GM12801 (cell line): Measurements from ENCODE around the gene RBM15B.

Experiments used
- TF ChIP-seq, protein P1 (sequence below): IDR thresholded peaks from one replicate; pipeline ENCODE4 v1.5.1; 2011; ENCODE audit warnings: control low read depth; ENCODE audit not compliant: insufficient read length; ENCODE audit errors: extremely low read depth

The RBM15B gene

DNA sequence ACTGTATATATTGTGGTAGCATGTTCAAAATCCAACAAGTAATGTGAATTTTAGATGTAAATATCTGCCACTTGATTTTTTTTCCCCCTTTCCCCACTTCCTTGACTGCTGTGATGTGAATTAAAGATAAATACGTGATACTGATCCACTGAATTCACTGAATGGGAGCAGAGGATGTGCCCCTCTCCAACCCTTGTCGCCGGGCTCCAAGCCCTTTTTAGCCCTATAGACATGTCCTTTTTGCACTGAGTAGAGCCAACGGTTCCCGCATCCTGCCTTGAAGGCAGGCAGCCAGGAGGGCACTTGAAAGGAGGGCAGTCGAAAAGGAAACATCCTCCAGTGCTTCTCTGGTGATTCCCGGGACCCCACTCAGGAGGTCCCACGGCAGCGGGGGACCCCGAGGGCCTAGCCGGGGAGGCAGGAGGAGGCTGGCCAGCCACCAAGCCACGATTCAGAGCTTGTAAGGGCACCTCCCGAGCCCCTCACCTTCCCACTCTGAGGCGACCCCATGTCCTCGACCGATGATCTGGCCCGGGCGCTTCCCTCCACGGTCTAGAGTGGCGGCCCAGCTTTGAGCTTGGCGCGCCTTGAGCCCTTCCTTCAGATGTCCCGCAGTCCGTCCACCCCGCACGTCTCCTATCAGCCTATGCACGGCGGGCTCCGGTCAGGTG lies 6.9 kb upstream of the RBM15B start:
- TF ChIP-seq, protein P1, sequence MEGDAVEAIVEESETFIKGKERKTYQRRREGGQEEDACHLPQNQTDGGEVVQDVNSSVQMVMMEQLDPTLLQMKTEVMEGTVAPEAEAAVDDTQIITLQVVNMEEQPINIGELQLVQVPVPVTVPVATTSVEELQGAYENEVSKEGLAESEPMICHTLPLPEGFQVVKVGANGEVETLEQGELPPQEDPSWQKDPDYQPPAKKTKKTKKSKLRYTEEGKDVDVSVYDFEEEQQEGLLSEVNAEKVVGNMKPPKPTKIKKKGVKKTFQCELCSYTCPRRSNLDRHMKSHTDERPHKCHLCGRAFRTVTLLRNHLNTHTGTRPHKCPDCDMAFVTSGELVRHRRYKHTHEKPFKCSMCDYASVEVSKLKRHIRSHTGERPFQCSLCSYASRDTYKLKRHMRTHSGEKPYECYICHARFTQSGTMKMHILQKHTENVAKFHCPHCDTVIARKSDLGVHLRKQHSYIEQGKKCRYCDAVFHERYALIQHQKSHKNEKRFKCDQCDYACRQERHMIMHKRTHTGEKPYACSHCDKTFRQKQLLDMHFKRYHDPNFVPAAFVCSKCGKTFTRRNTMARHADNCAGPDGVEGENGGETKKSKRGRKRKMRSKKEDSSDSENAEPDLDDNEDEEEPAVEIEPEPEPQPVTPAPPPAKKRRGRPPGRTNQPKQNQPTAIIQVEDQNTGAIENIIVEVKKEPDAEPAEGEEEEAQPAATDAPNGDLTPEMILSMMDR, result no peak

DNA sequence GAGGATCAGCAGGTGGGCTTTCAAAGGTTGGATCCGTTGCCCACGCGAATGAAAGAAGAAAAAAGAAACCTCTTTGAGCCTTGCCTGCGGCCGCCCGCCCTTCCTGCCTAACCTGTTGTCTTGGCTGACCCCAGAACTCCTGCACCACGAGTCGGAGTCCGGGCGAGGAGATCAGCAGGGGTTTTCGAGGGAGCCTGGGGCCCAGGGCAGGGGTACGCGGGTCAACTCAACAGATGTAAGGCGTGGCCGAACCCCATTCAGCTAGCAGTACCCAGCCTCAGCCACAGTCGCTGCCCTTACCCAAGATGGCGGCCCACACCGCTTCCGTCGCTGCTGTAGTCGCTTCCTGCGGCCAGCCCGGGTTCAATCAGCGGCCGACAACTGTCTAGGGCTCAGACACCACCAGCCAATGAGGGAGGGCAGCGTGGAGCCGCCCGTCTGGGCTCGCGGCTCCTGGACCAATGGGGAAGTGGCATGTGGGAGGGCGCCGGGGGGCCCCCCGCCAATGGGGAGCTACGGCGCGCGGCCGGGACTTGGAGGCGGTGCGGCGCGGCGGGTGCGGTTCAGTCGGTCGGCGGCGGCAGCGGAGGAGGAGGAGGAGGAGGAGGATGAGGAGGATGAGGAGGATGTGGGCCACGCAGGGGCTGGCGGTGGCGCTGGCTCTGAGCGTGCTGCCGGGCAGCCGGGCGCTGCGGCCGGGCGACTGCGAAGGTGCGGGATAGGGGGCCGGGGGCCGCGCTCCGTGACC lies 6.2 kb upstream of the RBM15B start, which contains the start of gene MANF:
Gene MANF (plus strand): TSS at position 566 of the 748 bp plus-strand sequence. CDS start 52 bp downstream, at position 618.
- TF ChIP-seq, protein P1, result no peak

DNA sequence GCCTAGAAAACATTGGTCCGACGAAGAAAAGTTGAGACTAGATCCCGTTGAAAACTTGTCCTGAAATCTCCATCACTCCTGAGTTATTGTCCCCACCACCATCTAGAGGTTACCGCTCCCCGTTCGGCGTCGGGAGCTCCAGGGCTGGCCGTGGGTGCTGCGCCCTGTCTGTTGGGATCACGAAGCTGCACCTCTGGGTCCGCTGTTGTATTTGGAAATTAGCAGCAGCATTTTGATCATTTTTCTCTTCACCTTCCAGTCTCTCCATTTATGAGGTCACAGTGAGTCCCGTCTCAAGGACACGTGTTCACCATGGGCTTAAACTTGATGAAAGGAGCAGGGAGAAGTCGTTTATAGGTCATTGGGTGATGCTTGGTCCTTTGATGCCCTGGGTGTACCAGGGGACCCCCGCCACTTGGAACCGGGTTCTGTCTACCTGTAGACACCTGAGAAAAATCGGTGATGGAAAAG lies 5.4 kb upstream of the RBM15B start:
- TF ChIP-seq, protein P1, result no peak

DNA sequence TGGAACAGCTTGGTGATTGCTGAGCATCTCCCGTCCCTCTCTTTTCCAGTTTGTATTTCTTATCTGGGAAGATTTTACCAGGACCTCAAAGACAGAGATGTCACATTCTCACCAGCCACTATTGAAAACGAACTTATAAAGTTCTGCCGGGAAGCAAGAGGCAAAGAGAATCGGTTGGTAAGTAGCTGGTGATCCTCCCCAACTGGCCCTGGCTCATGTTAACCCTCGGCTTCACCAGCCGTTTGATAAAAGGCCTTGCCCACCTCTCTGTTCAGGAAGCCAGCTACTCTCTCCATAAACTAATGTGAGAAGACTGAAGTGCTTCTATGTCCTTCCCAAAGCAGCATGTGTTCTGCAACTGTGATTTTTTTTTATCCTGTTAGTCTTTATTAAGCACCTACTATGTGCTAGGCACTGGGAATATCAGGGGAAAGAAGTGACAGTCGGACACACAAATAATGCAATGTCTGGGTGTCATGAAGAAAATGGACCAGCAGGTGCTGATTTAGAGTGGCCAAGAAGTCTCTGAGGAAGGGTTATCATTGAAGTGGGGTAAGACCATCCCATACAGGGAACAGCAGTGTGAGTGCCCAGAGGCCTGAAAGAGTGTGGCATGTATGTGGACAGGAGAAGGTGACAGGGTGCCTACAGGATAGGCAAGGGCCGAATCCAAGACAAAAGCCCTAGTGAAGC lies 4.8 kb upstream of the RBM15B start:
- TF ChIP-seq, protein P1, result no peak

DNA sequence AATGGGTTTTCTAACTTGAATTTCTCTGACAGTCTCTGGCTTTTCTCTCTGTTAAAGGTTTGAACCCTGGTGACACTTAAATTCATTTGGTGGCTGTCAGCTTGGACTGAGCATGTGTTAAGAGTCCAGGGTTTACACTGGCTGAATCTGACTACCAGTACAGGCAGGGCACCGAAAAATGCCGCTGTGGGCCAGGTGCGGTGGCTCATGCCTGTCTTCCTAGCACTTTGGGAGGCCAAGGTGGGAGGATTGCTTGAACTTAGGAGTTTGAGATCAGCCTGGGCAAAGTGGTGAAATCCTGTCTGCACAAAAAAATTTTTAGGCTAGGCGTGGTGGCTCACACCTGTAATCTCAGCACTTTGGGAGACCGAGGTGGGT lies 4.2 kb upstream of the RBM15B start:
- TF ChIP-seq, protein P1, result no peak

DNA sequence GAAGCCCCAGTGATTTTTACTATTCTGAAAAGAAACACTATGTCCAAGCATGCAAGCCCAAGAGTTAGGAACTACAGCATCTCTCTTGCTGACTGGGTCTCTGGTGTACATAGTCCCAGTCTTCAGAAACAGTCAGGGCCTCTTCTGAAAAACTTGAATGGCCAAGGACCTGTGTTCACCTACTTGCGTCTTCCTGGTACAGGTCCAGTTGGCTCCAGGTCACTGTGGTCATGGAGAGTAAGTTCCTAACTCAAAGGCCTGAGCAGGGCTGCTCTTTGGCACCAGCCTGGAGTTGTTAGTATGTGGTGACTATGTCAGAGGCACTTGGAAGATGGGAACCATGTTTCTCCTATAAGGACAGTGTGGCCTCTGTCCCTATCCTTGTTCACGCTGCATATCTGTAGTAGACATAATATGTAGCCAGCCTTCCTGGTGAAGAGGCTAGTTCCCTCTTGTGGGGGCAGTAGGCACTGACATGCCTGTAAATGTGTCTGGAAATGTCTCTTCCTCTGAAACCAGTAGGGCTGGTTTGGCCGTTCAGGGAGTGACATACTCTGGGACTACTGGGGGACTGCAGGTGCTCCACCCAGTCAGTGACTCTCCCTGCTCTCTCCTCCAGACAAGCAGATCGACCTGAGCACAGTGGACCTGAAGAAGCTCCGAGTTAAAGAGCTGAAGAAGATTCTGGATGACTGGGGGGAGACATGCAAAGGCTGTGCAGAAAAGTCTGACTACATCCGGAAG lies 2.6 kb upstream of the RBM15B start:
- TF ChIP-seq, protein P1, result no peak
